ENCODE measurements around the gene ATP2A3.

ATP2A3 gene

GRCh38 chr17:3888343-3889171, 75.7 kb downstream of the ATP2A3 start:
- DNase-seq: peak; percentile 87

DNA sequence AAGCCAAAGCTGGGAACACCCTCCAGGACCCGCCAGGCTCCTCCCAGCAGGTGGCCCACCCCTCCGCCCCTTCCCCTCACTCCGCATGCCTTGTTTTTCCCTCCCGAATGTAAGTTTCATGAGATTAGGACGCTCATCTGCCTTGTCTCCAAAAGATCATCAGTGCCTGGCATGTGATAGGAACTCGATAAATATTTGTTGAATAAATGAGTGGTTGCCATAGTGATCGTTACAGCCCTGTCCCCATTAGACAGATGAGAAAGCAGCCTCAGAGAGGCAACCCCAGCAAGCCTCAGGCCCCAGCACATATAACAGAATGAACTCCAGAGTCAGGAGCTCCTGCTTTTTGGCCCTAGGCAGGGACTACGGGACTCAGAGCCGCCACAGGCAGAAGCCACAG, 76.4 kb downstream of the ATP2A3 start:
- DNase-seq: no peak

GRCh38 chr17:3887394-3887793, 76.8 kb downstream of the ATP2A3 start:
- no peak for DNase-seq

- DNase-seq: no peak
These were observed 77.5 kb downstream of the ATP2A3 start for GRCh38 chr17:3886776-3887175.

GRCh38 chr17:3885970-3886369, 78.3 kb downstream of the ATP2A3 start:
- DNase-seq: no peak

GRCh38 chr17:3885271-3885670, 79.0 kb downstream of the ATP2A3 start:
- DNase-seq: no peak

DNA sequence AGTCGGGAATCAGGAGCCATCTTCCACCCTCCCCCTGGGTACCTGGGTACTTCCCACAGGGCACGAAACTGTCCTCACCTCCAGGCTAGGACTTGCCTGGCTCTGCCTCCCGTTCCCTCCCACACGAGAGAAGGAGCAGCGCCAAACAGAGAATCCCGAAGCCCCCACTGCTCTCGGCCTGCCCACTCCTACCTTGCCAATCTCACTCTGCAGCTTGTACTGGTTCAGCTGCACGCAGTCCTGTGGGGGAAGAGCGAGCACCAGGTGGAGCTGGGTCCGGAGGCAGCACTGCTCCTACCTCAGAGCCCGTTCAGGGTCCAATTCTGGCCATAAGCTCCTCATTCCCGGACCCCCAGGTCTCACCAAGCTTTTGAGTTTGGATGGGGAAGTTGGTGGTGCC, 80.0 kb downstream of the ATP2A3 start:
- no peak for DNase-seq

DNA sequence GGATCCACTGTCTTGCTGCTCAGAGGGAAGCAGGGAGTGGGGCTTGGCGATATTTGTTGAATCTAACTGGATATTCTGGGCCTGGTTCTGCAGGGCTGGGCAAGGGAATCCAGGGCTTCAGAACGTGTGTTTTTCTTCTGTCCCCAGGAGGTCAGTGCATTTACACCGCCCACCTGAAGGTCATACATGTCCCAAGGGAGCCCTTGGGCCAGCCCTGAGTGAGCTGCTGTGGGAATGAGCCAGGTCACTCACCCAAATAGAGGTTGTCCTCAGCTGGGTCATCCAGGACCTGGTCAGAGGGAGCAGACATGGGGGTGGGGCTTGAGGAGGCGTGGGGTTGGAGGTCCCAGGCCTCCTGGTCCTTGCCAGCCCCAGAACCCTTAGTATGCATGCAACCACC, 82.0 kb downstream of the ATP2A3 start:
- DNase-seq: no peak

DNA sequence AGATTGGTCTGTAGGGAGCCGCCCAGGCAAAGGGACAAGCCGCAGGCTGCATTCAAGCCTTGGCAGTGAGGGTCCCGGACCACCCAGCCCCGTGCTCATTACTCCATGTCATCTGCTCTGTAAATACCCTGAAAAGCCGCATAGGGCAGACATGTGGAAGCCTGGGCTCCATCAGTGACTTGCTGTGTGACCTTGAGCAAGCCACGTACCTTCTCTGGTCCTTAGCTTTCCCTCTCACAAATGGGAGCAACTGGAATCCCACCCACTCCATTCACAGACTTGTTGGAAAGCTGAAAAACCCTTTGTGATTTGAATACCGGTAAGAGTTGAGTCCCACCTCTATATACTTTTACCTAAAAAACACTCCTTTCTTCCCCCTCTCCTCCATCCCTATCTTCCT, 83.3 kb downstream of the ATP2A3 start:
- DNase-seq: no peak

- DNase-seq: no peak
These were observed 84.4 kb downstream of the ATP2A3 start for GRCh38 chr17:3879591-3880417.

DNA sequence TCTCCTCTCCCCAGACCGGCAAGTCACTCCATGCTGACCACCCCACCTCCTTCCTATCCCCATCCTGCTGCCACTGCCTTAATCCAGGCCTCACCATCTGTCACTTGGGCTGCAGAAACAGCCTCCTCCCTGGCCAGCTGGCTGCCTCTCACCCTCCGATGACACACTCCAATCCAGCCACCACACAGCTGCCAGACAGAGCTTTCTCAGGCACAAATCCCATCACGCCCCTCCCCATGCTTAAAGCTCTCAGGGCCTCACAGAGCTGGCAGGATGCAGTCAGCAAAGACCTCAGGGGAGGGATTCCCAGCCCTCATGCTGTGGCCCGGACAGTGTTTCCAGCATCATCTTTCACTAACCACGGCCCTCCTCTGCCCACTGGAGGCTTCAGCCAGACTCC, 85.1 kb downstream of the ATP2A3 start:
- DNase-seq: peak; percentile 34

DNA sequence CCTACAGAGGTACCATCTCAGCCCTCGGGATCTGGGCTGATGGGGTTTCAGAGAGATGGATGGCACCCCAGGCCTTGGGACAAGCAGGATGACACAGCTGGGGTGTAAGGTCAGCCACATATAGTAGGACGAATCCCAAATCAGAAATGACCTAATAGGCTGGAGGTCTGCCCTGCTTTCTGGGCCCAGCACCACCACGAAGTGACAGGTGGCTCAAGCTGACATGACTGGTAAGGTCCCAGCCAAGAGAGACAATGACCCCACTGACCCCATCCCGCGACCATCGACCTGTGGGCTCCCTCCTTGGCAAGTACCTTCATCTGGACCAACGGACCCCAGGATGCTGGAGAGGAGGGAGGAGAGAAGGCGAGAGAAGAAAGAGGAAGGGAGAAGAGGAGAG, 87.0 kb downstream of the ATP2A3 start:
- DNase-seq: no peak

GRCh38 chr17:3875317-3875716, 88.9 kb downstream of the ATP2A3 start:
- no peak for DNase-seq
